ENCODE data around the gene GPR37L1. TPM values are rescaled to one million over a fixed set of nuclear protein-coding genes. Genes with fewer than 3 reads are reported as not detected.

The GPR37L1 gene
- total and polyA plus RNA-seq, 2 of the 8 experiments (the other 6 are each of a cell fraction or from before 2014, with no cell fraction given), result 0.13 to 0.23 TPM

DNA sequence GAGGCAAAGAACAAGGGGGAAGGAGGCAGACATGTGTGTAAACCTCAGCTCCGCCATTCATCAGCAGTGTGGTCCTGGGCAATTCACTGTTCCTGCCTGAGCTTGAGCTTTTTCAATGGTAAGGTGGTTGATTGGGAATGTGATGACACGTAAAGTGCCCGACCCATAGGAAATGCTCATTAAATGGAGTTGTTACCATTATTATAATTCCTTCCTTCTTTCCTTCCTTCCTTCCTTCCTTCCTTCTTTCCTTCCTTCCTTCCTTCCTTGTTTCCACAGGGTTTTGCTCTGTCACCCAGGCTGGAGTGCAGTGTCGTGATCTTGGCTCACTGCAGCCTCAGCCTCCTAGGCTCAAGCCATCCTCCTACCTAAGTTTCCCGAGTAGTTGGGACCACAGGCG lies 4.3 kb downstream of the GPR37L1 start:
- H3K4ac ChIP-seq (replicated peaks; ENCODE audit: insufficient read length, low read depth, low read length), result no peak overlapping the region
- no peak overlapping the region for H4K8ac ChIP-seq (ENCODE audit: extremely low read depth, insufficient read depth, low read length)
- no peak for FAIRE-seq
- POLR2A ChIA-PET (ENCODE audit: partially characterized antibody), result interaction anchor here (0.8 kb wide), 1 partner anchor 166 kb away, joined by 3 read pairs; no protein-coding TSS in a partner anchor
- H4K5ac ChIP-seq (ENCODE audit: insufficient read length, low read depth, low read length), result no peak overlapping the region
- no peak for DNase-seq (ENCODE audit: low read depth in 1 of 2, low spot score in 2 of 2)
- no peak overlapping the region for H3K14ac ChIP-seq (ENCODE audit: insufficient read length)
- no peaks in the 10 kb centered on the region for H4K20me1 ChIP-seq (replicated peaks in 1 of 2; ENCODE audit: control insufficient read depth in 1 of 2, insufficient read depth in 2 of 2, low read length in 2 of 2)
- H3K4me2 ChIP-seq (ENCODE audit: insufficient read depth in 1 of 2, low read depth in 2 of 2, low read length in 2 of 2), result no peak overlapping the region
- H2BK5ac ChIP-seq (ENCODE audit: low read depth, low read length), result no peak overlapping the region
- no peak overlapping the region for H3K9ac ChIP-seq (replicated peaks in 1 of 4; ENCODE audit: extremely low read depth in 1 of 4, low read depth in 3 of 4, low read length in 3 of 4)
- H2AK5ac ChIP-seq (ENCODE audit: low read depth, low read length), result no peak overlapping the region
- no peak overlapping the region for H2BK120ac ChIP-seq (replicated peaks; ENCODE audit: low read depth, low read length)
- peak overlapping the region; percentile 66 for H2BK15ac ChIP-seq (ENCODE audit: low read length)
- no peak overlapping the region for H3K56ac ChIP-seq (replicated peaks; ENCODE audit: insufficient read length, low read depth, low read length)
- H3K4me1 ChIP-seq (replicated peaks in 1 of 4; ENCODE audit: control insufficient read depth in 3 of 4, insufficient read depth in 4 of 4, low read length in 3 of 4), result peaks cover 0 to 7% (median 4%) of the 10 kb centered on the region in 4 experiments; a peak in 6 of 7 replicates
- no peak overlapping the region for H2BK12ac ChIP-seq (ENCODE audit: low read depth, low read length)
- H3K79me2 ChIP-seq (ENCODE audit: control insufficient read depth in 1 of 2, insufficient read depth in 2 of 2, low read length in 2 of 2), result no peaks in the 10 kb centered on the region
- H3K27ac ChIP-seq (ENCODE audit: low read depth, low read length), result no peak overlapping the region
- no peaks in the 10 kb centered on the region for H3K27me3 ChIP-seq (replicated peaks in 1 of 4; ENCODE audit: control insufficient read depth in 3 of 4, extremely low read depth in 1 of 4, insufficient read depth in 3 of 4, low read length in 3 of 4)
- H3K36me3 ChIP-seq (ENCODE audit: control insufficient read depth in 2 of 4, insufficient read depth in 4 of 4, low read length in 3 of 4), result no peaks in the 10 kb centered on the region
- H3K23ac ChIP-seq (ENCODE audit: insufficient read length), result no peak overlapping the region
- H2AFZ ChIP-seq (ENCODE audit: low read length), result no peak overlapping the region
- H2BK20ac ChIP-seq (ENCODE audit: low read length), result 0 out of 2 replicates have a peak overlapping the region, but pooled peaks have one; percentile 43
- no peak for TF ChIP-seq GTF2F1 (IDR thresholded peaks at IDR 0.05; ENCODE audit: borderline replicate concordance, low read depth, low read length)
- TF ChIP-seq EP300 (IDR thresholded peaks at IDR 0.05; ENCODE audit: borderline replicate concordance in 1 of 2, low read depth in 2 of 2, low read length in 2 of 2), result no peak
- H3K9me3 ChIP-seq (ENCODE audit: insufficient read depth in 2 of 2, low read depth in 1 of 2, low read length in 1 of 2), result no peaks in the 10 kb centered on the region
- no peak overlapping the region for H4K91ac ChIP-seq (replicated peaks; ENCODE audit: insufficient read length, low read length)
- no peaks in the 10 kb centered on the region for H3K79me1 ChIP-seq (ENCODE audit: low read depth, low read length)
- no peaks in the 10 kb centered on the region for H3K23me2 ChIP-seq (ENCODE audit: low read depth, low read length)
- CTCF ChIA-PET (ENCODE audit: partially characterized antibody), result interaction anchor here (0.5 to 29.2 kb wide), 5 partner anchors 6 to 122 kb away, joined by 3 to 1014 read pairs (median 3); partner anchors contain the start of gene ELF3
- no peak overlapping the region for H3K4me3 ChIP-seq (ENCODE audit: extremely low read depth in 1 of 4, insufficient read depth in 2 of 4, low read depth in 3 of 4, low read length in 4 of 4)
- H3K18ac ChIP-seq (ENCODE audit: extremely low read depth, low read length), result no peak overlapping the region
- 95% methylated on average over 5 of the region's 6 CpGs; no CpG with 5 or more reads in 1 of the 2 experiments for WGBS, 2 experiments (ENCODE audit: extremely low coverage in 1 of 2, insufficient coverage in 1 of 2, insufficient read length in 1 of 2, insufficient replicate concordance in 2 of 2, low coverage in 1 of 2, low lambda C conversion rate in 2 of 2, missing lambda C conversion rate in 1 of 2)
